ENCODE data around the gene HPSE2.
A peak's percentile ranks its signal among the peaks of the same experiment; 100 is the strongest.
"Not testable (repeated sequence)": the region's sequence is repeated elsewhere in the genome, so short reads cannot be mapped to it uniquely, and the experiment has no call there.

Gene HPSE2

DNA sequence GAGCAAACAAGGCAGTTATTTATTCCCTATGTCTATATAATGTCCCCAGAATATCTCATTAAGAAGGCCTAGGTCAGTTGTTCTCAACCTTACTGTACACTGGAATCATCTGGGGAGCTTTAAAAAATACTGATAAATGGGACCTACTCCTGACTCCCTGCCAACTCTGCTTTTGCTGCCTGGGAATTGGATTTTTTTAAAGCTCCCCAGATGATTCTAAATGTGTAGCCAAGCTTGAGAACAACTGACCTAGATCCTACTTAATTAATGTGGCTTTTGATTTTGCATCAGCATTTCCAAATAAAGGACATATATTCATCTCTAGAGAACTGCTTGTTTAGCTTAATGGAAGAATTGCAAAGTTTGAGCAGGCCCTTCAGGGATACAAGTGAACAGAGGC lies 697.2 kb downstream of the HPSE2 start:
- no peak for DNase-seq

DNA sequence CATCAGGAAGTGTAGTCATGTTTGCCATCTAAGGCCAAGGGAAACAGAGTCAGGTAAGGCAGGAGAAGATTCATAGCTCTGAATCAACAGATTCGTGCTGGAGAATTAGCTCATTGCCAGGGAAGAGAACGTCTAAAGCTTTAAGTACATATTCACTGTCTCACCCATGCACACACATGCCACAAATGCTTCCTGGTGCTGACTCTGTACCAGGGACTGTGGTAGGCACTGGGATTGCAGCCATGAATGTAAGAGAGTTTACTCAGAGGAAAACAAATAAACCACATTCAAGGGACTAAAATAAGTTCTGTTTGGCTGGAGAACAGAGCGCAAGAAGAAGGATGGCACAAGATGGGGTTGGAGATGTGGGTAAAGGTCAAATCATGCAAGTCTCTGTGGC lies 699.1 kb downstream of the HPSE2 start:
- no peak for DNase-seq

DNA sequence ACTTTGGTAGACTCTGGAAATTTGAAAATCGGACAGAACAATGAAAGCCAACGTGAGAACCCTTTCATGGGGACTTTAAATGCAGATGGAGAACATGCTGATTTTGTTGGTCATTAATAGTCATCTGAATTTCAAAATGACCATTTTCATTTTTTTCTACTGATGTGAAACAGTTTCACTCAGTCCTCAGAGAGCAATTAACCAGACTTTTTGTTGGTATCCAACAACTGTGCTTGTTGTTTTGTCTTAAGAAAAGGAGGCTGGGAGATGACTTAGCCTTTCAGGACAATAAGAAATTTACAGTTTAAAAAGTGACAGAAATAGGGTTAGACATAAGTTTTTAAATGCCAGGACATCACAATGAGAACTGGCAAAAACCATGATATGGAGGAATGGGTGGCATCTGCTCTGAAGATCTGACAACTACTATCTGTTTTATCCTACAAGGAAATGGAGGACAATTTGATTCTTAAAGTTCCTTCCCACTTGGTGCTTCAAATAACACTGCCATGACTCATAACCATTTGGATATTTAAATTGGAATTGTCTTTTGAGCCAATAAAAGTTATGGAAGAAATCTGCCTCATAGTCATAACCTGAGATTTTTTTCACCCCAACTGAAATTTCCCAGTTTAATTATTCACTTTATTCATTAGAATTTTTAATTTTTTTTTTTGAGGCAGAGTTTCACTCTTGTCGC lies 701.8 kb downstream of the HPSE2 start:
- no peak for DNase-seq

DNA sequence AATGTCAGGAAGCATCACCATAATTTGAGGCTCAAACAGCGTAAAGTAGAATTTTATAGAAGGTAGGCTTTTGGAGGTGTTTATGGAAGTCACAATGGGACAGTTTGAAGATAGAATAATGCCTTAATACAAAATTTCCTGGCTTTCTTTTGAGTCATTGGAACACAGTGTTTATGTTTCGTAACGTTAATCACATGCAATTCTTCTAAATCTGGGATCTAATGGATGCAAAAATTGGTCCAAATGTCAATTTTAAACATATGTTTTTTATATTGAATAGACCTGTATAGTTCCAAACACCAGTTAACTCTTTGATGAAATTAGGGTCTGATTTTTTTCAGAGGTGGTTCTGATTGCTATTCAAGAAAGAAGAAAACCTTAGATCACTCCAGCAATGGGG lies 702.4 kb downstream of the HPSE2 start:
- no peak for DNase-seq

DNA sequence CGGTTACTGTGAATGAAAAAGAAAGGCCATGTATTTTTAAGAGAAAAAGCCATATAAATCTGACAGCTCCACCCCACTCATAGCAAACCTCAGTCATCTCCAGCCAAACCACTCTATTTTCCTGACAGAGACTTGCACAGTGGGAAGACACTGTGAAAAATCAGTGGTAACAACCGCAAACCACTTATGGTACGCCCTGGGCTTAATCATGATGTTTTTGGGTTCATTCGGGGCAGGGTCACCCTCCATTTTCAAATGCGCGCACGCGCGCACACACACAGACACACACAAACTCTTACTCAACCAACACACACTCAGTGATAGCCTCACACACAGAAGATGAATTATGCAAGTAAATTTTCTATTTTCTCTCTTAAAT lies 706.9 kb downstream of the HPSE2 start:
- DNase-seq: no peak

DNA sequence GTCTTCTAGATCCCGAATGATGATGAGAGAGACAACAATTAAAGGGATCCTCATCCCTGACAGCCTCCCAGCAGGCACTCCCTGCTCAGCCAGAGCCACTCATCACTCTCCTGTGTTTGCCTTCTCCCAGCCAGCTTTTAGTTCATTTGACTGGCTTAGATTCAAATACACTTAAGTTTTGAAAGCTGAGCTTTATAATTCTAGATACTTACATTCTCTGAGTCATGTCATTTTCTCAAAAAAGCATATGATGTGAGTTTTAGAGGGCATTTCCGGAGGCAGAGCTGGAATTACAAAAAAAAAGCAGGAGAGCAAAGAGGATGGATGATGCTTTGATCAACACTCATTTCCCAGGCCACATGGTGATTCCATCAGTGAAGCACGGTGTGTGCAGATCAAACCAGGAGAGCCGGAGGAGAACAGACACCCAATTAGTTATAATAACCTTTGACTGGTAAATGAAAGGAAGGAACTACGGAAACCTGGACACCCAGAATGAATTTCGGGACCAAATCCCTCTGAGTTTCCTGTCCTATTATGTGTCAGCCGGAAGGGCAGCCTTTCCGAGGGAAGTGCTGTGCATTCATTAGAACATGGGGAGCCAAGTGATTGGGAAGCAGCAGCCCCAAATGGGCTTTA lies 707.4 kb downstream of the HPSE2 start:
- DNase-seq: peak in 1 of 2 experiments; percentile 12

DNA sequence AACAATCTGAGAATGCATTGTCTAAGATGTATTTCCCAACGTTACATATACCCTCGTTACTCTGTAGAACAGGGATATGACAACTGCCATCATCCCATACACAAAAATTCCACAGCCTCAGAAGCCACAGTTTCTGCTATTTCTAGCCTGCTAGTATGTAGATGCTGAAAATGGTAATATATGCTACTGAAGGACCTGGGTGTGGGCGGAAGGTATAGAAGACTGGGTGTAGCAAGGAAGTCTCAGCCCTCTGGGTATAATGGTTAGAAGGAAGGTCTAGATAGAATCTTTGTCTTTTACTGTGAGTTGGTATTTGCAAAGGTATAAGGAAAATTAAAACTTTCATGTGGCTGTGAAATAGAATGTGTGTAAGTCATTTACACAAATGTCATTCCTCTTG lies 709.7 kb downstream of the HPSE2 start:
- DNase-seq: no peak

DNA sequence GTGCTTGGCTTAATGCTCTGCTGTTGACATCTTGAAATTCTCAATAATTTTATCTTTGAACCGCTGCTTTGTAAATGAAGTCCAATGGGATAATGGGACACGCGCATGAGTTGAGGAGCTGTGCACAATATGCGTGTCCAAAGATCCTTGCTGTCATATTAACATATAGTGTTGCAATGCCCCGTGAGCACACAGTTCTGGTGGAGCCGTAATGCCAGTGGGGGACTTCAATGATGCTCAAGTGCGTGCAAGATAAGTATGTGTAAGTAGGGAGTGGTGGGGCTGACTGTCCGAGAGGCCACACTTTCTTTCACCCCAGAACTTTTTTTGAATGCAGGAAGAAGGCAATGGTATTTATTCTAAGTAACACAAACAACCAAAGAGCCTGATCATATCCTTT lies 711.5 kb downstream of the HPSE2 start:
- DNase-seq: no peak

DNA sequence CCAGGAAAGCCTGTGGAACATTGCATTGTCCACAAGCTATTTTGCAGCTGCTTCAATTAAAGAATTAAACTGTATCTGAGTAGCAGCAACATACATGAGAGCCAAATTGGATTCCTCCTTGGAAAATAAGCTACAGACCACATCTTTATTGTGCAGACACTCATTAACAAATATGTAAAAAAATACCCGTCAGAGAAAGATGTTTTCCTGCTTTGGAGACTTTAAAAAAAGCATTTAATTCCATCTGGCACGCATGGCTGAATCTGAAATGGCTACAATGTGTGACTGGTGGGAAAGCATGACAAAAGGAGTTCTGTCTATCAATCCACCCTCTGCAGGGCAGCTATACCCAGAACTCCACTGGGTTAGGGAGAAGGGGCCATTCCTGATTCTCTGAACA lies 715.8 kb downstream of the HPSE2 start:
- no peak for DNase-seq

DNA sequence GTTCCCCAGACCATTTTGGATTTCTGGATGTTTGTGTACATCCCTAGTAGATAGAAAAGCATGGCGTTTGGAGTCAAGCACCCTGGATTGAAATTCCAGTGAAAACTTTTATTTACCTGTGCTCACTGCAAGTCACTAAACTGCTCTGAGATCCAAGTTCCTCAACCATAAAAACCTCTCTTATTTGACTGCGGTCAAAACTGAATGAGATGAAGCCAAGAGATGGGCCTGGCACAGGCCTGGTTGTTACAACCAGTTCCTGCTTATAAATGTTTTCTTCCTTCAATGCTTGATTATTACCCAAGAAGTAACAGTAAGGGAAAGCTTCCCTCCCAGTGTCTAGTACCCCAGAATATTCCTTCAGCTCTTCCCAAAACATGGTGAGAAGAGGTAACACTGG lies 718.0 kb downstream of the HPSE2 start:
- DNase-seq: no peak

DNA sequence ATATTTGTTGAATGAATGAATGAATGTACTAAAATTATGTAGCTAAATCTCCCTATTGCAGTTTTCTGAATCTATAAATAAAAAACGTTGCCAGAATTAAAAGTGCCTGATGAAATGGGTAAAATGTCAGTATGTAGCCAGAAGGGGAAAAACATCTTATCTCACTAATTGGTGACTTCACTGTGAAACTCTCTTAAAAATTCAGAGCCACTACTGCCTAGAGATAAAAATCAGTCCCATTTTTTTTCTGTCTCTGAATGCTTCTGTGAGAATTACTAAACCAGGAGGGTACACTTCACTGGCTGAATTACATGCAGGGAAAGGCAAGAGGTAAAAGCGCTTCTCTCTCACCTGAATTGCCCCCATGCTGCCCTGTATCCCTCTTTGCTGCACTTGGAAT lies 719.3 kb downstream of the HPSE2 start:
- no peak for DNase-seq

DNA sequence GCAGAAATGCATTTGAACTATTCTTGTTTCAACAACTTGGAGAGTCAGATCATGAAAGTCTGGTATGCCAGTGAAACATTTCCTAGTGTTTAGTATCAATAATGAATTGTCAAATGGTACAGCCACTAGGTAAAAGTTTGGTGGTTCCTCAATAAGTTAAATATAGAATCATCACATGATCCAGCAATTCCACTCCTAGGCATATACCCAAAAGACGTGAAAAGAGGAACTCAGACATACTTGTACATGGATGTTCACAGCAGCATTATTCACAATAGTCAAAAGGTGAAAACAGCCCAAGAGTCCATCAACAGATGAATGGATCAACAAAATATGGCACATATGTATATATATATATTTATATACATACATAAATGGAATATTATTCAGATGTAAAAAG lies 721.9 kb downstream of the HPSE2 start:
- DNase-seq: no peak

DNA sequence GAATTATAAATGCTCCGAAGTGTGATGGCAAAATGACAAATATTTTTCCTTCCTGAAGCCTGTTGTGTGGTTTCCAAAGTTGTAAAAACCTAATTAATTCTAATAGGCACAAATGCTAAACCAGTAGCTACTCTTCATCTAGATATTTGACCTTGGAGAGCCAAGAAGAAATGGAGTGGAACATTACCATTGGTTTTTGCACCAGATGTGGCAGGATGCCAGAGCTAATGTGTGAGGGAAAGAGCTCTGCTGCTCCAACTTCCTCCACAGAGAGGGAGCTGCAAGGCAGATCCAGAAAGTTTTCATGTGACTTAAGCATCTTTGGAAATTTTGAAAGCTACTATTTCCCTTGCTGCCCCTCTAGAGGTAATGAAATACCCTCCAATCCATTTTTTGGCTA lies 723.8 kb downstream of the HPSE2 start:
- no peak for DNase-seq

DNA sequence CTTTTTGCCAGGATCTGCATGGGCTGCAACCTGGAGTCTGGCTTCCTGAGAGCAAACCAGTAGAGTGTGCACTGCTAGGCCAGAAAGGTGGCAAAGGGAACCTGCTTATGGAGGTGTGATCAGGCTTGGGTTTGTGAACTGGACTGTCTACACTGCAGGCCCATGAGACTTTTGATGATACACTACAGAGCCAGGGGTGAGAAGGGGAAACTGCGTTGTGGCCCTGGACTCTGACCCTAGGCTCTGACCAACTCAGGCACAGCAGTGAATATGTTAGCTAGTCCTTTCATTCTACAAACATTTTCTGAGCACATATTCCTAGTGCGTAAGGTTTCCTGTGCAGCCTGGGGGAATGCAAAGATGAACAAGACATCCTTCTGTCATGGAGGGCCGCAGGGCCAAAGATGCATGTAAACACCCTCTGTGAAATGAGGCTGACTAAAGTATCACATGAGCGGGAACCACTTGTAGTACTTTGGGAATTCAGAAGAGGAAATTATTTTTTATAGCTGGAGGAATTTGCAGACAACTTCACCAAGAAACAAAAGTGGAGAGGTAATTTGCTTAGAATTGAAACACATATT lies 725.1 kb downstream of the HPSE2 start:
- DNase-seq: no peak

DNA sequence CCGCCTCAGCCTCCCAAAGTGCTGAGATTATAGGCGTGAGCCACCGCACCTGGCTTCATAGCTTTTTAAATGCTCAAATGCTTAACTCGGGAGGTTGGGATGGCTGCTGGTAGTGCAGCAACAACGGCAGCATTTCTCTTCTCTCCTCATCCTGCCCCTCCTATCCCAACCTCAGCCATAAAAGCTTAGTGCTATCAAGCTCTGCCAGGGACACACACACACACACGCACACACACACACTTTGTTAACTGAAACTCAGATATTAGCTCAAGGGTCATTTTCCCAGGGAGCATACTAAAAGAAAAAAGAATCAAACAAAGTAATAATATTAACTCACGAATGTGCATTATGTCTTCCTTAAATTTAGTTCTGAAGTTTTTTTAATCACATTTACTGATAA lies 725.9 kb downstream of the HPSE2 start:
- DNase-seq: no peak

DNA sequence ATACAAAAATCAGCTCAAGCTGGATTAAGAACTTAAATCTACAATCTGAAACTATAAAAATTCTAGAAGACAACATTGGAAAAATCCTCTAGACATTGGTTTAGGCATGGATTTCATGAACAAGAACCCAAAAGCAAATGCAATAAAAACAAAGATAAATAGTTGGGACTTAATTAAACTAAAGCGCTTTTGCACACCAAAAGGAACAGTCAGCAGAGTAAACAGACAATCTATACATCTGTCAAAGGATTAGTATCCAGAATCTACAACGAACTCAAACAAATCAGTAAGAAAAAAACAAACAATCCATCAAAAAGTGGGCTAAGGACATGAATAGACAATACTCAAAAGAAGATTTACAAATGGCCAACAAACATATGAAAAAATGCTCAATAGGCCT lies 733.1 kb downstream of the HPSE2 start:
- DNase-seq: not testable (repeated sequence)

DNA sequence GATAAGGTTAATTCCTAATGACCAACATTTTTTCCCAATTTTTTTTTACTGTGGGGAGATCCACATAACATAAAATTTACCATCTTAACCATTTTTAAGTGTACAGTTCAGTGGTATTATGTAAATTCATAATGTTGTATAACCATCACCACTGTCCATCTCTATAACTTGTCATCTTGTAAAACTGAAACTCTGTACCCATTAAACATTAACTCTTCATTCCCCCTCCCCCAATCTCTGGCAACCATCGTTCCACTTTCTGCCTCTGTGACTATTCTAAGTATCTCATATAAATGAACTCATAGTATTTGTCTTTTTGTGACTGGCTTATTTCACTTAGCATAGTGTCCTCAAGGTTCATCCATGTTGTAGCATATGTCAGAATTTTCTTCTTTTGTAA lies 742.9 kb downstream of the HPSE2 start:
- no peak for DNase-seq

DNA sequence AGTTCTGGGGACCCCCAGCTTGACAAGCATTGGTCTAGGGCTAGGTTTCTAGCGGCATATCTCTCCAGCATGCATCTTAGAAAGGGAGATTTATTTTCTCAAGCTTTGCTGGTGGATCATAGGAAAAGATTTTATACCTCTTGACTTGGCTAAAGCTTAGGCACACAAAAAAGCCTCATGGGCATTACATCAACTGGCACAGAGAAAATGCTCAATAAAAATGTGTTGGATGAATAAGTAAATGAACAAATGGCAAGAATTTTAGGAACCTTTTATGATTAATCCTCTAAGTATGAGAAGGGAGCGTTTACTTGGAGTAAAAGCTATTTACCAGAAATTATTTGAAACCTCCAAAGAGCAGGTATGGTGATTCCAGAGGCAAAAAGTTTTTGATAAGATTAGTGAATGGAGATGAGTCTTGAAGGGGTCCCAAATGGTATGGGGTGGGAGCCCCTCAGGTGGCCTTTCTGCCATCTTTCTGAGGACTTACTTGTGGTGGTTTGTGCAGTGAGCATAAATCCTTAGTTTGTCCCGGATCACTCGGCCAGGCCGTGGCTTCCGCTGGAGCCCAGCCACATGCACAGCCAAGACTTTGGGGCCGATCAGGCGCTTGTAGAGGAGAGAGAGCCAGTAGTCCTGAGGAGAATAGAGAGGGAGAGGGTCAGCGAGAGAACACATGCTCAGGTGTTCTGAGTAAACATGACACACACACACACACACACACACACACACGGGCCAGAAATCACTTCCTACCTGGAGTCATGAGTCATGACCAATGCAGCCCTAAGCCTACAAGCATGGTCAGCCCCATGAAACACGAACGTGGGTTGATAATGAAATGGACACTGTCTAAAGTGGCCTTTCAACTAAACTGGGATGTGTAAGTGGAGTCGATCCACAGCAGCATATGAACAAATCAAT lies 745.8 kb downstream of the HPSE2 start:
- DNase-seq: no peak

DNA sequence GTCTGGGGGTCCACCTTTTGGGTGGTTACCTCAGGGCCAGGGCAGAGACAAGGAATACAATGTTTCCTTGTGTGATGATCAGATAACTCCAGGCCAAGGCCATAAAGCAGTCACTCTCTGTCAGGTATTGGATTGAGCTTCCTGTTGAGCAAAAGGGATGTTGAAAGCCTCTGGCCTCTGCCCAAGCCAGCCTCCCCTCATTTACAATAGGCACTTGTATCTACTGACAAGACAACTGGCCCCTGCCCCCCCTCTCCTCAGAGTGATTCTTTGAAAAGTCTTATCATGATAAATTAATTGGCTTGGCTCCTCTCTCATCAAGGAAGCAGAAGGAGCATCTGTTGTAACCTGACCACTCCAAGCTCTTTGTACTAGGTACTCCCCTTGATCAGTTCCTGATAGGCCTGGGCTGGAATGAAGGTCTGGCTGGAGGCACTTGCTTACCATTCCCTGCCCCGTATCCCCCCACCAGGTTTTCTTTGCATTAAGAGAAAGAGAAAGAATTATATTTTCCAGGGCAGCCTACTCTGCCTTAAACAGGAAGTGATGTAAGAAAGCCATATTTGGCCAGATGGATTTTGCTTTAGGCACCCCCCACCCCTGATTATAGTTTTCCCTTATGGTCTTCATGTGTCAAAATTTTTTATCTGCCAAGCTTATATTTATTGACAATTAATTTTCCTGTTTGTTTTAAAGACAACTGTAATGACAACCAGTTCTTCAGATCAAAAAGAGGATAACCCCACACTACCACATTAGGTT lies 746.8 kb downstream of the HPSE2 start:
- DNase-seq: no peak

DNA sequence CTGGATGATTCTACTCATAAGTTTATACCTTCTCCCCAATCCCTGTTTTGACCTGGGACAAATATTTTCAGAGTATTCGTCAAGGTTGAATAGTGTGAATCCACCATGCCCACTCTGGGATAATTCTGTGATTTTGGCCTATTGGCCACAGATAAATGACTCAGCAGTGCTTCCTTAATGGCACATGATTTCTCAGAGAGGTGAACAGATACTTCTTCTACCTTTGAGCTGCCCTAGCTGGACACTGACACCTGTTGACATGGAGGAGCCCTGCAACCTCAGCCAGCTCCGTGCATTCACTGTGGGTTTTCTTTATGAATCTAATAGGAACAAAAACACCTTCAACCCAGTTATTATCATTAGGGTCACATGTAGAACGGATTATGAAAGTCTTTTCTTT lies 748.0 kb downstream of the HPSE2 start:
- no peak for DNase-seq

DNA sequence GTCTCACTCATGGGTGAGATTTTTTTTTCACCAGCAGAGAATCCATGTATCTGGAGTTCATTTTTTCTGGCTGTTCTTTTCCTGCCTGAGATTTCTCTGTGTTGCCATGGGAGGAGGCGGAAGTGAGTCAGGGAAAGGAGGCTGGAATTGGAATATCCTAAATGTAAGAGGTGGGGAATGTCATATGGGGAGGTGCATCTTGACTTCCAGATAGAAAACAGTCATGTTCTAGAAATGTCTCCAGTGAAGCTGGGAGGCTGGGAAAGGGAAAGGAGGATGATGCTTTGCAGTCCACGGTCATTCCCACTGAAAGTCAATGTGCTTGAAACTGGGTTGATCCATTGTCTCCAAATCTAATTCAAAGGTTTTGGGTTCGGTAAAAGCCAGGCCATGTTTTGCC lies 749.2 kb downstream of the HPSE2 start:
- DNase-seq: no peak

DNA sequence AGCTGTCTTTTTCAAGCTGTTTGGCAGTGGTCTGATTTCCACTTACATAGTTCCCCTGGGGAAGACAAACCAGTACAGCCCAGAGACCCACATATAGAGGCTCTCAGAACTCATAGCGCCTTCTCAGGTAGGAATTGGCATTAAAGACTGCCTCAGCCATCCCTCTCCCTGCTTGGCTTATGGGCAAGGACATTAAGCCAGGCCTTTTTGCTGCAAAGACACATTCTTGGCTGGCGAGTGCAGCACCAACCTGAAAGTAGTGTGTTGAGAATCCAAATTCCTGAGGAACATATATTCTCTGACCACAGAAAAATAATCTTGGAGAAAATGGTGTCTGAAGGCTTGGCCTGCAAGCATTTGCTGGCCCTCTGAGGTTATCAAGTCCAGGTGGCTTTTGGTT lies 749.7 kb downstream of the HPSE2 start:
- DNase-seq: no peak

DNA sequence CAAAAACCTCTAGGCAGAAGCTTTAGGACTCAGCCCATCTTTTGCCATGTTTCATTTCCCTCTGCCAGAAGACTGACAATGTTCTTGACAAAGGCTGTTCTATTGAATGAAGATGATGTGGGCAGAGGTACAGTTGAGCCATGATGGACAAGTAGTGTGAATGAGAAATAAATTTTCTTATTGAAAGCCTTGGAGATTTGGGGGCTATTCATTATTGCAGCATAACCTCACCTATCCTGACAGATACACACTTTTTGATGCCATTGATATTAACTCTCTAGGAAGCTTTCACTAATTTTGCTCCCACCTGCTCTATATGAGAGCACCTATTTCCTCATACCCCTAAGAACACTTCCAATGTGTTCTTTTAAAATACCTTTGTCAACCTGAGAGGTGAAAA lies 752.0 kb downstream of the HPSE2 start:
- no peak for DNase-seq

Data from NCI-H2081 (cell line).